HL-60/S4 treated with phorbol 12-myristate 13-acetate at 8.2 ng/mL for 4 days and 3 days (cell line): ENCODE results near the gene MLLT1.

Source experiments
- in situ Hi-C: fragments of 300-500 bp; cut with MboI; formaldehyde crosslinking; loops from 2 replicates; pipeline ENCODE4 v1.15.0; 2022; ENCODE audit warnings: low sequenced_read_pairs

Gene MLLT1

GRCh38 chr19:6261883-6262282 lies 17.9 kb downstream of the MLLT1 start:
- in situ Hi-C loops: no loop called here

- in situ Hi-C loops: no loop called here
Observed at GRCh38 chr19:6260912-6261650, 18.7 kb downstream of the MLLT1 start.

- in situ Hi-C loops: no loop called here
Observed at GRCh38 chr19:6260376-6260775, 19.4 kb downstream of the MLLT1 start.

GRCh38 chr19:6259312-6259861 lies 20.4 kb downstream of the MLLT1 start:
- in situ Hi-C loops: no loop called here

- in situ Hi-C loops: no loop called here
Observed at GRCh38 chr19:6258812-6259311, 20.9 kb downstream of the MLLT1 start.

- in situ Hi-C loops: no loop called here
Observed at GRCh38 chr19:6253954-6254733, 25.6 kb downstream of the MLLT1 start.

GRCh38 chr19:6252066-6252465 lies 27.7 kb downstream of the MLLT1 start:
- in situ Hi-C loops: no loop called here

GRCh38 chr19:6250909-6251308 lies 28.9 kb downstream of the MLLT1 start:
- in situ Hi-C loops: no loop called here

- in situ Hi-C loops: no loop called here
Observed at GRCh38 chr19:6250024-6250615, 29.7 kb downstream of the MLLT1 start.

GRCh38 chr19:6249296-6249695 lies 30.5 kb downstream of the MLLT1 start:
- in situ Hi-C loops: no loop called here

GRCh38 chr19:6248844-6249243 lies 30.9 kb downstream of the MLLT1 start:
- in situ Hi-C loops: no loop called here

GRCh38 chr19:6248341-6248740 lies 31.4 kb downstream of the MLLT1 start:
- in situ Hi-C loops: no loop called here

- in situ Hi-C loops: no loop called here
Observed at GRCh38 chr19:6247007-6247288, 32.8 kb downstream of the MLLT1 start.

GRCh38 chr19:6246174-6247006 lies 33.4 kb downstream of the MLLT1 start:
- in situ Hi-C loops: no loop called here

GRCh38 chr19:6242677-6243076 lies 37.1 kb downstream of the MLLT1 start:
- in situ Hi-C loops: no loop called here

- in situ Hi-C loops: no loop called here
Observed at GRCh38 chr19:6241680-6242377, 37.9 kb downstream of the MLLT1 start.

- in situ Hi-C loops: no loop called here
Observed at GRCh38 chr19:6241056-6241455, 38.7 kb downstream of the MLLT1 start.

GRCh38 chr19:6239871-6240676 lies 39.7 kb downstream of the MLLT1 start:
- in situ Hi-C loops: no loop called here

- in situ Hi-C loops: no loop called here
Observed at GRCh38 chr19:6239401-6239844, 40.4 kb downstream of the MLLT1 start.
